ENCODE results near the gene PABPN1L. TPM values are rescaled to one million over a fixed set of nuclear protein-coding genes. Genes with fewer than 3 reads are reported as not detected.

The PABPN1L gene
- total and polyA plus RNA-seq, 2 of the 8 experiments (the other 6 are each of a cell fraction or from before 2014, with no cell fraction given): not detected

DNA sequence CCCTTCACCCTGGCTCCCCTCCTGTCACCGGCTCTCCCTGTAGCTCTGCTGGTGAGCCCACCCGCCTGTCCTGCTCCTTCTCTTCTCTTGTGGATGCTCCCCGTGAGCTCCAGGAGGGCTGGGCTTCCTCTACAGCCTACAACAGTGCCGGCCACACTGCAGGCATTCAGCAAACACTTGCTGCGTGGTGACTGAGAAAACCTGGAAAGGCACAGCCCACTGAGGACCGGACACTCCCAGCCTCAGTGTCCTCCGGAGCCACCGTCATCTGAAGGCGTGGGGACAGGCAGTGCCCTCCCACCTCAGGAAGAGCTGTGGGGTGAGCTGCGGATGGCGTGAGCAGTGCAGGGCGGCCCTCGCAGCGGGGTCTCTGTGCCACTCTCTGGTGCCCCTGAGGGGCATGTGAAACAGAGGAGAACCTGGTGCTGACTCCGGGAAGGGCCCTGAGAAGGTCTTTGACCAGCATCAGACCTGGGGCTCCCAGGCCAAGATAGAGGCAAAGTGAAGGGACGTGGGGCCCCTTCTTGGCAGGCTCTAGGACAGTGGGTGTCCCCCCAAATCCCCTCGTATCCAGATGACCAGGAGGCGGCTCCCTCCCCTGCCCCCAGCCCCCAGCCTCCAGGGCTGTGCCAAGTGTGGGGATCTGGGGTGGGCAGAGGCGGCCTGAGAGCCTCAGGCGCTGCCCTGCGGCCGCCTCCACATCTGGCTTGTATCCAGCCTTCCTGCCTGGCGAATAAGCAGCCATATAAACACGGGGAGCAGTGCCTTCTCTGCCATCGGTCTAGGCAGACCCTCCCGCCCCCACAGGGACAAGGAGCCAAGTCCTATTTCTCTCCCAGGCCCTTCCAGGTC, 44.0 kb upstream of the PABPN1L start:
- no peak overlapping the region for H2BK120ac ChIP-seq (replicated peaks; ENCODE audit: low read depth, low read length)
- no peaks in the 10 kb centered on the region for H3K23me2 ChIP-seq (ENCODE audit: low read depth, low read length)
- no peak overlapping the region for H3K4me3 ChIP-seq (ENCODE audit: extremely low read depth in 1 of 4, insufficient read depth in 2 of 4, low read depth in 3 of 4, low read length in 4 of 4)
- no peak overlapping the region for H2AK5ac ChIP-seq (ENCODE audit: low read depth, low read length)
- H2AFZ ChIP-seq (ENCODE audit: low read length): no peak overlapping the region
- no peak overlapping the region for H4K8ac ChIP-seq (ENCODE audit: extremely low read depth, insufficient read depth, low read length)
- H3K27me3 ChIP-seq (replicated peaks in 1 of 4; ENCODE audit: control insufficient read depth in 3 of 4, extremely low read depth in 1 of 4, insufficient read depth in 3 of 4, low read length in 3 of 4): no peaks in the 10 kb centered on the region
- H3K4me1 ChIP-seq (replicated peaks in 1 of 4; ENCODE audit: control insufficient read depth in 3 of 4, insufficient read depth in 4 of 4, low read length in 3 of 4): peaks cover 0 to 8% (median 1%) of the 10 kb centered on the region in 4 experiments; a peak in 3 of 7 replicates
- no peak for FAIRE-seq
- ChIA-PET CTCF (ENCODE audit: partially characterized antibody) (interaction anchor here (1.0 to 1.2 kb wide), 2 partner anchors 95 to 126 kb away, joined by 3 read pairs; no protein-coding TSS in a partner anchor), POLR2A (ENCODE audit: partially characterized antibody) (interaction anchor here (1.3 to 1.6 kb wide), 2 partner anchors 98 to 105 kb away, joined by 4 read pairs; no protein-coding TSS in a partner anchor)
- H2BK20ac ChIP-seq (ENCODE audit: low read length): no peak overlapping the region
- no peak overlapping the region for H2BK12ac ChIP-seq (ENCODE audit: low read depth, low read length)
- no peak overlapping the region for H3K56ac ChIP-seq (replicated peaks; ENCODE audit: insufficient read length, low read depth, low read length)
- H3K36me3 ChIP-seq (ENCODE audit: control insufficient read depth in 2 of 4, insufficient read depth in 4 of 4, low read length in 3 of 4): no peaks in the 10 kb centered on the region
- no peak overlapping the region for H3K18ac ChIP-seq (ENCODE audit: extremely low read depth, low read length)
- H3K79me2 ChIP-seq (ENCODE audit: control insufficient read depth in 1 of 2, insufficient read depth in 2 of 2, low read length in 2 of 2): no peaks in the 10 kb centered on the region
- no peaks in the 10 kb centered on the region for H3K79me1 ChIP-seq (ENCODE audit: low read depth, low read length)
- WGBS, 2 experiments (ENCODE audit: extremely low coverage in 1 of 2, insufficient coverage in 1 of 2, insufficient read length in 1 of 2, insufficient replicate concordance in 2 of 2, low coverage in 1 of 2, low lambda C conversion rate in 2 of 2, missing lambda C conversion rate in 1 of 2): 81% methylated on average over 16 of the region's 26 CpGs; no CpG with 5 or more reads in 1 of the 2 experiments
- H3K4me2 ChIP-seq (ENCODE audit: insufficient read depth in 1 of 2, low read depth in 2 of 2, low read length in 2 of 2): no peak overlapping the region
- H4K5ac ChIP-seq (ENCODE audit: insufficient read length, low read depth, low read length): no peak overlapping the region
- no peak for DNase-seq (ENCODE audit: low read depth in 1 of 2, low spot score in 2 of 2)
- H3K4ac ChIP-seq (replicated peaks; ENCODE audit: insufficient read length, low read depth, low read length): no peak overlapping the region
- no peak overlapping the region for H3K27ac ChIP-seq (ENCODE audit: low read depth, low read length)
- no peak overlapping the region; the same call in 1 of the 2 replicates for H2BK15ac ChIP-seq (ENCODE audit: low read length)
- H3K9me3 ChIP-seq (ENCODE audit: insufficient read depth in 2 of 2, low read depth in 1 of 2, low read length in 1 of 2): no peaks in the 10 kb centered on the region; a peak in 1 of 4 replicates
- H4K91ac ChIP-seq (replicated peaks; ENCODE audit: insufficient read length, low read length): no peak overlapping the region
- H2BK5ac ChIP-seq (ENCODE audit: low read depth, low read length): no peak overlapping the region
- H3K14ac ChIP-seq (ENCODE audit: insufficient read length): no peak overlapping the region
- H3K23ac ChIP-seq (ENCODE audit: insufficient read length): no peak overlapping the region
- no peak overlapping the region; a peak in 1 of 7 replicates for H3K9ac ChIP-seq (replicated peaks in 1 of 4; ENCODE audit: extremely low read depth in 1 of 4, low read depth in 3 of 4, low read length in 3 of 4)
- H4K20me1 ChIP-seq (replicated peaks in 1 of 2; ENCODE audit: control insufficient read depth in 1 of 2, insufficient read depth in 2 of 2, low read length in 2 of 2): peaks cover 0 to 4% of the 10 kb centered on the region in 2 experiments
- no peak for TF ChIP-seq POU5F1 (IDR thresholded peaks at IDR 0.05; ENCODE audit: low read depth, low read length)
- no peak for TF ChIP-seq CBX8 (IDR thresholded peaks at IDR 0.05; ENCODE audit: borderline replicate concordance, low read depth, low read length)
- no peak for TF ChIP-seq EGR1 (IDR thresholded peaks at IDR 0.05; ENCODE audit: borderline replicate concordance, low read depth, low read length)
- TF ChIP-seq, protein P1, sequence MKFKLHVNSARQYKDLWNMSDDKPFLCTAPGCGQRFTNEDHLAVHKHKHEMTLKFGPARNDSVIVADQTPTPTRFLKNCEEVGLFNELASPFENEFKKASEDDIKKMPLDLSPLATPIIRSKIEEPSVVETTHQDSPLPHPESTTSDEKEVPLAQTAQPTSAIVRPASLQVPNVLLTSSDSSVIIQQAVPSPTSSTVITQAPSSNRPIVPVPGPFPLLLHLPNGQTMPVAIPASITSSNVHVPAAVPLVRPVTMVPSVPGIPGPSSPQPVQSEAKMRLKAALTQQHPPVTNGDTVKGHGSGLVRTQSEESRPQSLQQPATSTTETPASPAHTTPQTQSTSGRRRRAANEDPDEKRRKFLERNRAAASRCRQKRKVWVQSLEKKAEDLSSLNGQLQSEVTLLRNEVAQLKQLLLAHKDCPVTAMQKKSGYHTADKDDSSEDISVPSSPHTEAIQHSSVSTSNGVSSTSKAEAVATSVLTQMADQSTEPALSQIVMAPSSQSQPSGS (IDR thresholded peaks at IDR 0.05; ENCODE audit: low read length): no peak
- TF ChIP-seq TCF12 (IDR thresholded peaks at IDR 0.05; ENCODE audit: low read depth, low read length): no peak
- no peak for TF ChIP-seq PHF8 (conservative IDR thresholded peaks at IDR 0.05; ENCODE audit: low read depth, low read length)
- TF ChIP-seq, protein P2, sequence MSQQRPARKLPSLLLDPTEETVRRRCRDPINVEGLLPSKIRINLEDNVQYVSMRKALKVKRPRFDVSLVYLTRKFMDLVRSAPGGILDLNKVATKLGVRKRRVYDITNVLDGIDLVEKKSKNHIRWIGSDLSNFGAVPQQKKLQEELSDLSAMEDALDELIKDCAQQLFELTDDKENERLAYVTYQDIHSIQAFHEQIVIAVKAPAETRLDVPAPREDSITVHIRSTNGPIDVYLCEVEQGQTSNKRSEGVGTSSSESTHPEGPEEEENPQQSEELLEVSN (IDR thresholded peaks at IDR 0.05): no peak
- TF ChIP-seq TEAD4 (IDR thresholded peaks at IDR 0.05; ENCODE audit: low read depth, low read length): no peak

All from H1 (cell line).